HG02678 (cell line): Measurements from ENCODE around the gene WNT1.
A peak's percentile ranks its signal among the peaks of the same experiment; 100 is the strongest.

Experiments
- ATAC-seq: cut with Tn5 transposase; IDR thresholded peaks from one replicate; pipeline ENCODE4 v1.9.1; 2021; ENCODE audit warnings: mild to moderate bottlenecking, moderate library complexity; ENCODE audit not compliant: unreplicated experiment

WNT1 gene

GRCh38 chr12:48998497-48999353, 20.6 kb downstream of the WNT1 start:
- peak; percentile 2 for ATAC-seq

DNA sequence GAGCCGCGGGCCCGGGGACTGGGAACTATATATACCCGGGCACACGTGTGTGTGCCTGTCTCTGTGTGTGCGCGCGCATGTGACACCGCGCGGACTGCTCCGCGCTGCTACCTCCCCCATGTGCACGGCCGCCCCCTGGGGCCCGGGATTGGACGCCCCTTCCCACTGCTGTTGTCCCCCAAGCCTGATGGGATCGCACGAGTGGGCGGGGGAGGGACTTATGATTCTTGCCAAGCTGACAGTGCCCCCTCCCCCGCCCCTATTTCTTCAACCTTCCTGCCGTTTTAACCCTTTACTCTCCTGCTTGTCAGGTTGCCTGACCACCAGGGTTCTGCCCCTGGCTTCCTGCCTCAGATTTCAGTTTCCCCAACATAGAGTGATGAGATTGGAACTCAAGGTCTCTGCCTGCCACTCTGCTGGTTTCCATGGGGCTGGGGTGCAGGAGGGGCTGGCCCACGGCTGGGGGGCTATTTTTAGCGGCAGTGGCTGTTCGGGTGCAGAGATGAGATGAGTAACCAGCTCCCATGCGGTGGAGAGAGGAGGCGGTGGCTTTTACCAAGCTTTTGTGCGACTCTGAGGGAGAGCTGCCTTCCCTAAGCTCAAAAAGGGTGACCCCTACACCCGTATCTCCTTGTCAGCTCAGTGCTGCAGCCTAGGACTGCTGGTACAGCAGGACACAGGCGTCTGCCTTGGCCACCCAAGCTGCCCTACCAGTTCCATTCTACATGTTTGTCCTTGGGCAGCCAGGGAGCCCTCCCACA, 21.4 kb downstream of the WNT1 start, which contains the start of gene DDN:
DDN (minus strand) TSS at position 5 of the 761 bp plus-strand sequence. CDS start 88 bp downstream, outside the sequence.
- peak; percentile 35 for ATAC-seq

- no peak for ATAC-seq
Measured at GRCh38 chr12:49000346-49000745, 22.2 kb downstream of the WNT1 start.

- ATAC-seq: no peak
Measured at GRCh38 chr12:49008943-49009342, 30.8 kb downstream of the WNT1 start.

- no peak for ATAC-seq
Measured at GRCh38 chr12:49010092-49010668, 32.1 kb downstream of the WNT1 start.

DNA sequence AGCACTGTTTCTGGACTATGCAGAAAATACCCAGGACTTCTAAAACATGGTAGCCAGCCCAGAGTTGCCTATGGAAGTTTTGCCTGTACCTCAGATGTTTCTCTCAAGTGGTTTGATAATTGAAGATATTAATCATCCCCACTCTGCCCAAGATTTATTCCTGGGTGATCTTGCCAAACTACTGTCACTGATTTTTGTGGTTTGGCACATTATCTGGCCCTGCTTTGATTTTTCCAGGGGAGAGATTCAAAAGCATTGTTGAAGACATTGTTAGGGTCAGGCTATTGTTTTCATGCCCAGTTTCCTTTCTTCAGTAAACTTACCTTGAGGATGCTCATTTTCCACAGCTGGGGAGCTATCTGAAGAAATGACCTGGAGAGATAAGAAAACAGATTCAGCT, 34.6 kb downstream of the WNT1 start:
- ATAC-seq: no peak

DNA sequence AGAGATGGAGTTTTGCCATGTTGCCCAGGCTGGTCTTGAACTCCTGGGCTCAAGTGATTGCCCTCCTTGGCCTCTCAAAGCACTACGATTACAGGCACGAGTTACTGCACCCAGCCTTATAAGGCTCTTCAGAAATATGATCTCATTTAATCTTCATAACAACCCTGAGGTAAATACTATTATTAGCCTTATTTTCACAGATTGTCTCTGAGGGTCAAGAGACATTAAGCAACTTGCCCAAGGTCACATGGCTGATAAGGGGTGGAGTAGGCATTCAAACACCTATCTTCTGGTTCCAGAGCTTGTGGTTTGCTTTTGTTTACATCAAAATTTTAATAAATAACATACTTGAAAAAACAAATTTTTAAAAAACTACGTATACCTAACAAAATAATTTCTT, 35.3 kb downstream of the WNT1 start:
- ATAC-seq: no peak

DNA sequence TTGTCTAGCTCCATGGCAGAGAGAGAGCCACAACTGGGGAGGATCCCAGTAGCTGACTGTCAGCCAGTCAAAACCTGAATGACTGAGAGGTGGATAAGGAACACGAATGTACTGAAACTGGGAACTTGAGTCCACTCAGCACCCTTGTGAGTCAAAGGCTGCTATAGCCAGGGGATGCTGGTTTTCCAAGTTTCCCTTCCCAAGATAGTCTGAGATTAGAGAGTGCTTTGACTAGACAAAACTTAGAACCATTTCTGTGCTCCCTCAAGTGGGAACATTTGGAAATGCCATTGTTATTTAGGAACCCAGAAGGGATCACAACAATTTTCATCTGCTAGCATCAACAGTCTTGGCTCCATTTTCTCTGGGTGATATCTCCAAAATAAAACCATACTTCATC, 36.4 kb downstream of the WNT1 start:
- no peak for ATAC-seq

DNA sequence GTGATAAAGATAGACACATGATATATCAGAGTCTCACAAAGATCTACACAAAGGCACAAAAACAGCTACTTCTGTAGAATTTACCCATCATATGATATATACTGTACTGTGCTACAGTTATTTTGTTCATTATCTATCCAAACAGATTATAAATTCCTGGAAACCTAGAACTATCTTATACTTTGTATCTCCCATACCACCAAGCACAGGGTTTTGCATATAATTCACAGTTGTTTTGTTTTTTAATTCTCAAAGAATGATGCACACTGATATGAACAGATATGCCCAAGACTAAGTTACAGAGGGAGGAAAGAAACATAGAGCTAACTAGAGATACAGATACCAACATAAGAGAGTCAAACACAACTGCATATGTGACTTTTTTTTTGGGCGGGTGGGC, 37.1 kb downstream of the WNT1 start:
- no peak for ATAC-seq

DNA sequence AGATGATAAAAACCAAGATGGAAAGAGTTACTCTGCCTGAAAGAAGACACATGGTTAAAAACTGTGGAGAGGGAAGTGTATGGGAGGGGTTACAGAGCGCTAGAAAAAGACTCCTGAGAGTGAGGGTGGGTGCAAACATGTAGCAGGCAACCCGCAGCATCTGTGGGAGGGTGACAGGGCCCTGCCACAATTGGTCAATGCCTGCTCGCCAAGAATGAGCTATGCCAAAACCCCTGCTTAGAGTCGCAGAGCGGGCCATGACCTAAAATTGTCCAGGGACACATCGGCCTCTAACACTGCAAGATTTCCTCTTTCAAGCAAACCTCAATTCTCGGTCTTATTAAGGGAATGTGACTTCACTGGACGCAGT, 39.8 kb downstream of the WNT1 start:
- peak; percentile 11 for ATAC-seq

- peak; percentile 93 for ATAC-seq
Measured at GRCh38 chr12:49018261-49019119, 40.4 kb downstream of the WNT1 start, which contains the start of gene PRKAG1. Gene PRKAG1 (minus strand): TSS chr12:49018776. CDS start chr12:49018740, 36 bp downstream.

DNA sequence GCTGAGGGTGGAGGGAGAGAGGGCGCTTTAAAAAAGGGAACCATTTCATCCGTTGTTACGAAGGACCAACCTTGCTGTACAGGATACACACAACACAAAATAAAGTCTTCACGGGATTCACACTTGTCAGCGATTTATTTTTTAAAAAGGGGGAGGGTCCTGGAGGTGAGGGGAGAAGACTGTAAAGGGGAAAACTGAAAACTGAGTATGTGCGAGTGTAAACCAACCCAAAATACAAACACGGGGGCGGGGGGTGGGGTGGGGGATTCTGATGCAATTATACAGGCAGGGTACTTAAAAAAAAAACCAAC, 41.0 kb downstream of the WNT1 start:
- ATAC-seq: no peak

- no peak for ATAC-seq
Measured at GRCh38 chr12:49019443-49020324, 41.6 kb downstream of the WNT1 start.

DNA sequence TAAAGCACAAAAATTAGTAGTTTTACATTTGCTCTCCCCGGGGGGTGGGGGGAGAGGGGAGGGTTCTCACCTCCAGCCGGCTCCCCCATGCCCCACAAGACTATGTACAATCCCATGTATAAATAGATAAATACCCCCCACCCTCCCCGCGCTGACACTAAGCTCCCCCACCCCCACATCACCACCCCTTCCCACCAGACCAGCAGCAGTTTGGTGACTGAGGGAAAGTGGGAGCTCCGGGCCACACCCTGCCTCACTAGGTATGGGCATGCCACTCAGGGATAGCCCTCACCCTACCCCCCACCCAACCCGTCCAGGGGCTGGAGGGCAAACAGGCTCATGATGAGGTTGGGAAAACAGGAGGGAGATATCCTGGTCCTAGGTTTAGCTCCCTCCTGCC, 42.3 kb downstream of the WNT1 start:
- ATAC-seq: no peak

GRCh38 chr12:49021292-49021915, 43.3 kb downstream of the WNT1 start:
- ATAC-seq: no peak

DNA sequence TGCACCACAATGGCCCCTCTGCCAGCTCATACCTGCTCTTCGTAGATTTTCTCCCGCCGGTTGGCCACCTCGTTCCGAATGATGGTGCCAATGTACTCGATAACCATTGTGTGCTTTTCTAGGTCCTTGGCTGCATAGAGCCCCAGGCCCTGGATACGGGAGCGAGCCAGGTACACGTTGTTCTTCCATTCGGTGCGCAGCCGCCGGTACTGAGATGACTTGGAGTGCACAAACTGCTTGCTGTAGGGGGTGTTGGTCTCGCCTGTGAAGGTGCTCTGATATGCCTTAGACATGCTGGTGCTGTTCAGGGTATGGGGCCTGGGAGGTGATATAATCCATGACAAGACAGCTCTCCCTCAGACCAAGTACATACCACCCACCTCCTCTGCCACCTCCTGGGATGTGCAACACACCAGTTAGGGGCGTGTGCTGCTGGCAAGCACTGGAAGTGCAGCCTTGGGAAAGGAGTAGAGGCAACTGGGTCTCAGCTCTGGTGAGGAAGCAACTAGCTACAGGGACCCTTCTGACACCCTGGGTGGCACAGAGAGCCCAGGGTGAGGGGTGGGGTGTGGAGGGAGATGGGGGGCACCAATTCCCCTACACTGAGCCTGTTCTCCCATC, 44.5 kb downstream of the WNT1 start:
- no peak for ATAC-seq

GRCh38 chr12:49023812-49024211, 45.7 kb downstream of the WNT1 start:
- ATAC-seq: no peak

DNA sequence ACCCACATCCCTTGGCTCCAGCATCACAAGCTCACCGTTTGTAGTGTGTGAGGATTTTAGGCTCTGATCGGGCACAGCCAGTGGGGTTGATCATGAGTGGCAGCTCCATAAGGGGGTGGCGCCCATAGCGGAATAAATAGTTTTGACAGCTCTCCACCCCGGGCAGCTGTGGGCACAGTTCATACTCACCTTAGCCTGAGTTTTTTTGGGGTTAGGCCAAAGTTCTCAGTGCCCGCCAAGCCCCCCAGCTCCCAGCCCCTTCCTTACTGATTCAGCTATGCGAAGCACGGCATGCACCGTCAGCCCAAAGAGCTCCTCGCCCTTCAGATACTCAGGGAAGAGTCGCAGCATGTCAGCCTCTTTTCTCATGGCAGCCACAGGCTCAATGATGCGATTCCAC, 46.4 kb downstream of the WNT1 start:
- ATAC-seq: no peak

- no peak for ATAC-seq
Measured at GRCh38 chr12:49025463-49025862, 47.3 kb downstream of the WNT1 start.
